Left lobe of liver (tissue), 2 donors: ENCODE data around the gene MARCKSL1. TPM values are rescaled to one million over a fixed set of nuclear protein-coding genes. Genes with fewer than 3 reads are reported as not detected.
A peak's percentile ranks its signal among the peaks of the same experiment; 100 is the strongest.
"Not testable (repeated sequence)": the region's sequence is repeated elsewhere in the genome, so short reads cannot be mapped to it uniquely, and the experiment has no call there.

Experiments used
- ATAC-seq: fragments of 200-7000 bp; cut with Tn5 transposase; one replicate; pipeline ENCODE4 v1.9.1; 2020; ENCODE audit warnings: mild to moderate bottlenecking, moderate library complexity
- DNase-seq: peaks from one replicate; pipeline ENCODE4 v3.0.0-alpha.2; 2020; ENCODE audit warnings: low spot score
- total RNA-seq: library from RNA; stranded (reverse); gene quantifications from one replicate; pipeline ENCODE4 v1.2.1, GENCODE V29; 2021
- donor health status: DM: no; HTN: no; CAD: no; lungs with moderate emphysema.
- donor health status: DM: no; HTN: yes; CAD: no.

MARCKSL1 gene, protein sequence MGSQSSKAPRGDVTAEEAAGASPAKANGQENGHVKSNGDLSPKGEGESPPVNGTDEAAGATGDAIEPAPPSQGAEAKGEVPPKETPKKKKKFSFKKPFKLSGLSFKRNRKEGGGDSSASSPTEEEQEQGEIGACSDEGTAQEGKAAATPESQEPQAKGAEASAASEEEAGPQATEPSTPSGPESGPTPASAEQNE
- 13.6 TPM for total RNA-seq

DNA sequence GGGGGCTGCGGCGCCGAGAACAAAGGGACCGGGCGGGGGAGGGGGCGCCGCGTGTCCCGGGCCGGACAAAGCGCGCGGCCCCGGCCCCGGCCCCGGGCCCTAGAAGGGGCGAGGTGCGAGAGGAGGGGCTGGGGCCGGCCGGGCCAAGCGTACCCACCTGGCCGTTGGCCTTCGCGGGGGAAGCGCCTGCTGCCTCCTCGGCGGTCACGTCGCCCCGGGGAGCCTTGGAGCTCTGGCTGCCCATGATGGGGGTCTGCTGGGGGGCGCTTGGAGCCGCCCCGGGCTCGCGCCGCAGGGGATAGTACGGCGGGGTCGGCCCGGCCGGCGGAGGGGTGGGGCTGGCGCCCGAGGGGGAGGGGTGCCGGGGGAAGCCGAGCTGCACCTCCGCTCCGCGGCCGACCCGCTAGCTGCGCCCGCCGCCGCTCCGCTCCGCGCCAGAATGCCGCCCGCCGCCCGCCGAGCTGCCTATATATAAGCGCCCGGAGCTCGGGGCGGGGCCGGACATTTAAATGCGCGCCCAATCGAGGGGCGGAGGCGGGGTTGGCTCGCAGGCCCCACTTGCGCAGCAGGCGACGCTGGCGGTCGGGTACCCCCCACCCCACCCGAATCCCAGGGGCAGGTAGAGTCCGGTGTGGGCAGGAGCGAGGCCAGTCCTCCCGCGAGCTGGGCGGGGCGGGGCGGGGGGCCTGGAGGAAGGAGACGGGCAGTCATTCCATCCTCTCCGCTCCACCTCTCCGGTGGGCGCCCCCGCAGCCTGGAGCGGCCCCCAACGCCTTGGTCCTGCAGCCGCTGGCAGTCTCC lies at the start of gene MARCKSL1:
Gene MARCKSL1 (minus strand): TSS at position 444 of the 801 bp plus-strand sequence. CDS start 200 bp downstream, at position 244.
- ATAC-seq (peak; percentile 76), DNase-seq (peak; percentile 79)

DNA sequence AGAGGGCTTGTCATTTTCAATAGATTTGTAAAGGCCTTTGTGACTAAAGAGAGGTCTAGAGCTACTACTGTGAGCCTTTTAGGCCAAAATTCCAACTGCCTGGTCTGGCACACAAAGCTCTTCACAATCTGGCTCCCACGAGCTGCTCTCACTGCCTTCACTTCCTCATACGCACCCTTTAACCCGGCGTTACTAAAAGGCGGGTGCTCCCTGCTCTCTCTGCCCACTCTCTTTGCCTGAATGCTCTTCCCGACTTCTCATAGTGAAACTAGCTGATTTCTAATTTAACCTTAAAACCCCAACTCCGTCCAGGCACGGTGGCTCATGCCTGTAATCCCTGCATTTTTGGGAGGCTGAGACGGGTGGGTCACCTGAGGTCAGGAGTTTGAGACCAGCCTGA lies 44.0 kb upstream of the MARCKSL1 start:
- no peak for DNase-seq
- no peak for ATAC-seq

DNA sequence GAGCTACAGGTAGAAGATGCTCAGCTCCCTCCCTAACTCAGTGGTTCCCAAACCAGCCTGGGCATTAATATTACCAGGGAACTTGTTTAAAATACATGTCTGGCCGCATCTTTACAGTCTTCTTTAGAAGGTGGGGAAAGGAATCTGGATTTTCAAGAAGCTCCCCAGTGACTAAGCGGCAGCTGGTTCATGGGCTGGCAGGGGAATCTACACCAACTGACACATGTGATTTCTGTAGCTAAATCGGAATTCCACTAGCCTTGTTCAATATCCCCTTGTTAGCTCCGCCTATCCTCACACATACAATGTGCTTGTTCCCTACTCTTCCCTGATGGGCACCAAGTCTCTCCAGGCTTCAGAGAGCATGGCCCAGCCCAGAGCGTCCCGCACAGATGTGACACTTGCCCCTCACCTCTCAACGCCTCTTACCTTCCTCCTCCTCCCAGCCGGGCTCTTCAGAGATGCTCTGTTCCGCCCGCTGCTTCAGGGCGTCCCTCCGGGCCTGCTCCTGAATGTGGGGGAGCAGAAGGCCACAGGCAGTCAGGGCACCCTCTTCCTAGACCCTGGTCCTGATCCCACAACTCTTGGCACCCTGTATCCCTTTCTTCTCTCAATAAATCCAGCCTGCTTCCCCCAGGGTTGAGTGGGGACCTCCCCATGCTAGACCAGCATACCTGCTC lies 41.6 kb upstream of the MARCKSL1 start:
- ATAC-seq (no peak), DNase-seq (no peak)

DNA sequence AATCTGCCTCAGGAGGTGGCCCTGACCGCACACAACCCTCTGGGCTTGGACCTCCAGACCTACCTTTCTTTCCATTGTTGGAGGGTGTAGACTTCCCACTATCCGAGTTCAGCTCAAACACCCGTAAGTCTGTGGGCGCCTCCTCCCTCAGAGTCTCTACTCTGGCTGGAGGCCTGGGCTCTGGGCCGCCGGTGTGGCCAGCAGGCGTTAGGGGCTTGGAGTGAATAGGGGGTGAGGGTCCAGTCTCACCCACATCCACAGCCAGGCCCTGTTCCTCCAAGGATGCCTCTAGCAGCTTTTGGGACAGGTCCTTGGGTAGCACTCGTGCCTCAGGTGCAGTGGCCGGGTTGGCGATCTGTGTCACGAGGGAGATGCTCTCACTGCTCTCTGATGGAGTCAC lies 40.2 kb upstream of the MARCKSL1 start:
- no peak for ATAC-seq
- DNase-seq = no peak

DNA sequence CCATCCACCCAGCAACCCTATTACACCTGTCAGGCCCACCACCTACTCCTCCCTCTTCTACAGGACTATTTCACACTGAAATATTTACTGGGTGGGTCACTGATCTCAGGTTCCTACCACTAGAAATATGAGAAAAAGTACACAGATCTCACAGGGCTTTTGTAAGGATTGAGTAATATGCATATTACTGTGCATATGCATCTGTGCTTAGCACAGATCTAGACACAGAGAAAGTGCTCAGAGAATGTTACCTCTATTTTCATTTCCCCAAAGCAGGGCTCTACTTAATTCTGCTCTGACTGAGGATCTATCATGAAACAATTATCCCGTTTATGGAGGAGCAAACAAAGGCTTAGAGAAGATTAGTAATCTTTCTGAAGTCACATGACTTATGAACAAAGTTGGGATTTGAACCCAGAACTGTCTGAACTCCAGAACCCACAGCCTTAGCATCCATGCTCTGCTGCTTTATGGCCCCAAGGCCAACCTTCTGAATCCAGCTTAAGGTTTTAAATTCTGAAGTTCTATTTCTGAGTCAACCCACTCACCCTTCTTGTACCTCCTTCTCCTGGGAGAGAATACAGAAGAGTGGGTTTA lies 38.1 kb upstream of the MARCKSL1 start:
- DNase-seq (no peak), ATAC-seq (no peak)

DNA sequence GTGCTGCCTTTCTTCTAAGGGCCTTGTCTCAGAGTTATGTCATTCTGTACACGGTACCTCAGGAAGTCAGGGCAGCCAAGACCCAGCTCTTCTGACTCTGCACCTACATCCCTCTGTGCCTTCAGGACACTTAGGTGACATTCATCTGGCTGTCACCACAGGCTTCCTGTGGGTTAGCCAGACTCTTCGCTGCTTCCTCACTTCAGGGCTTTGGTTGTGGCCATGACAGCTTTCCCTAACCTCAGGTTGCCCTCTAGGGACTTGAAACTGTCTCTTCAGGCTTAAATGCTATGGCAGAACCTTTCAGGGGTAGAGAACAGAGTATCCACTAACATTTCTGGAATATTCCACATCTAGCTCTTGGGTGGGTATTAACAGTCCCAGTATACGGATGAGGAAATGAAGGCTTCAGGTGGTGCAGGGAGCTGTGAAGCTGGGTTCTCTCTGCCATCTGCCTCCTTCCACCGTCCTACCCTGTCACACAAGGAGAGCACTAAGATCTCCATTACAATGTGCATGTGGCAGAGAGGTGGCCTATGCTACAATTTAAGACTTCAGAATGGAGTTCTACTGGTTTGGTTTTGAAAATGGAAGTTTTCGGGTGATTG lies 36.2 kb upstream of the MARCKSL1 start:
- ATAC-seq (peak; percentile 42), DNase-seq (no peak)

DNA sequence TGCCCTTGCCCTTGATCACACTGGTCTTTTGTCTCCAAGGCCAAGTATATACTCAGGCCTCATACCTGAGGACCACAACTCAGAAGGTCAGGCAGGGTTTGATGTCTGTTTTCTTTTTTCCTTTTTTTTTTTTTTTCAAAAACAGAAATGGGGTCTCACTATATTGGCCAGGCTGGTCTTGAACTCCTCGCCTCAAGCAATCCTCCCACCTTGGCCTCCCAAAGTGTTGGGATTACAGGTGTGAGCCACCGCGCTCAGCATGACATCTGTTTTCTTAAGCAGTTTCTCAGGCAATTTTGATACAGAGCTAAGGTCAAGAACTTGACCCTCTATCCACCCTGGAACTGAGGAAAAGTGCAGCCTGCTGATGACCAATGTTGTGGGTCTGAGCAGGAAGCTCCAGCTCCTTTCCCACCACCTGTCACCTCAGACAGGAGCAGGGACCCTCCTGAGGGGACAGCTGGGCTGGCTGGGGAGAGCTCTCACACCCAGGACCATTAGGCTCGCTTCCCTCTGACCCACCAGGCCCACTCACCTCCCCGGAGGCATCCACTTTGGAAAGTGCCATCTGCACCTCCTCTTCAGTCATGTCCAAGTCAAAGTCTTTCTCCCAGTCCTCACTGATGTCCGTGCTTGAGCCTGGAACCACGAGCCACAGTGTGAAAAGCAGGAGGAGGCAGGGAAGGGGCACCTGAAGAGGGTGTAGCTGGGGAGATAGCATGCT lies 32.0 kb upstream of the MARCKSL1 start:
- ATAC-seq = no peak
- no peak for DNase-seq

DNA sequence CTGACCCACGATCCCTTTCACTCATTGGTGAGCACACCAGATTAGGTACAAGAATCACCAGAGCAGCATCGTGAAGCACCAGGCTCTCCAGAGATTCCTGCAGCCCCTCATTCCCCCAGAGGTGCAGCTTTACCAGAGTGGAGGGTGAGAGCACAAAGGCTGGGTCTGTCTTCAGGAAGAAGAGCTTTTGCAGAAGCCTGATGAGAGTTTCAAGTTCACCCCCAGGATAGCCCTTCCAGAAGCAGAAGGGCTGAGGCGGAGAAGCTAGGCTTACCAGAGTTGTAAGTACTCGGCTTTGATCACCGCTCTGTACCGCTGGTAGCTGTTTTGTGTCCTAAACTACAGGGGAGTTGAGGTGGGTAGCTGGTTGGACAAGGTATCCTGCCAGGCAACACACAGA lies 29.4 kb upstream of the MARCKSL1 start:
- DNase-seq (no peak), ATAC-seq (no peak)

DNA sequence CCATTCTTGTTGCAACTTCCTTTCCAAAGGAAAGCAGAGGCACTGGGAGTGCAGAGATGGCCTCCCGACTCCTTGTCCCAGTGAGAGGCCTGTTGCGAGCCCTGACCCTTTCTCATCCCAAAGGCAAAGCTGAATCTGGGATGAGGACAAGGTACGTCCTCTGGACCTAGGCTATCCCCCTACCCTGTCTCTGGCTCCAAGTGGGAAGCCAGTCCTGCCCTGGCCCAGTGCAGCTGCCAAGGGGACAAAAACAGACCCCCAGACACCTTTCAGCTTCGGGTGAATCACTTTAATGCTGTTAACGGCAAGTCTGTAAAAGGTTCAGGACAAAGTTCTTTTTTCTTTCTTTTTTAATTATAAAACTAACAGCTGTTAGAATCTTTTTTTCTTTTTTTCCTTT lies 28.8 kb upstream of the MARCKSL1 start:
- DNase-seq (no peak), ATAC-seq (no peak)

DNA sequence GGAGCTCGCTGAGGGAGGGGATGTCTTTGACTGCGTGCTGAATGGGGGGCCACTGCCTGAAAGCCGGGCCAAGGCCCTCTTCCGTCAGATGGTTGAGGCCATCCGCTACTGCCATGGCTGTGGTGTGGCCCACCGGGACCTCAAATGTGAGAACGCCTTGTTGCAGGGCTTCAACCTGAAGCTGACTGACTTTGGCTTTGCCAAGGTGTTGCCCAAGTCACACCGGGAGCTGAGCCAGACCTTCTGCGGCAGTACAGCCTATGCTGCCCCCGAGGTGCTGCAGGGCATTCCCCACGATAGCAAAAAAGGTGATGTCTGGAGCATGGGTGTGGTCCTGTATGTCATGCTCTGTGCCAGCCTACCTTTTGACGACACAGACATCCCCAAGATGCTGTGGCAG lies 27.7 kb upstream of the MARCKSL1 start:
- ATAC-seq = peak; percentile 77
- peak; percentile 82 for DNase-seq

DNA sequence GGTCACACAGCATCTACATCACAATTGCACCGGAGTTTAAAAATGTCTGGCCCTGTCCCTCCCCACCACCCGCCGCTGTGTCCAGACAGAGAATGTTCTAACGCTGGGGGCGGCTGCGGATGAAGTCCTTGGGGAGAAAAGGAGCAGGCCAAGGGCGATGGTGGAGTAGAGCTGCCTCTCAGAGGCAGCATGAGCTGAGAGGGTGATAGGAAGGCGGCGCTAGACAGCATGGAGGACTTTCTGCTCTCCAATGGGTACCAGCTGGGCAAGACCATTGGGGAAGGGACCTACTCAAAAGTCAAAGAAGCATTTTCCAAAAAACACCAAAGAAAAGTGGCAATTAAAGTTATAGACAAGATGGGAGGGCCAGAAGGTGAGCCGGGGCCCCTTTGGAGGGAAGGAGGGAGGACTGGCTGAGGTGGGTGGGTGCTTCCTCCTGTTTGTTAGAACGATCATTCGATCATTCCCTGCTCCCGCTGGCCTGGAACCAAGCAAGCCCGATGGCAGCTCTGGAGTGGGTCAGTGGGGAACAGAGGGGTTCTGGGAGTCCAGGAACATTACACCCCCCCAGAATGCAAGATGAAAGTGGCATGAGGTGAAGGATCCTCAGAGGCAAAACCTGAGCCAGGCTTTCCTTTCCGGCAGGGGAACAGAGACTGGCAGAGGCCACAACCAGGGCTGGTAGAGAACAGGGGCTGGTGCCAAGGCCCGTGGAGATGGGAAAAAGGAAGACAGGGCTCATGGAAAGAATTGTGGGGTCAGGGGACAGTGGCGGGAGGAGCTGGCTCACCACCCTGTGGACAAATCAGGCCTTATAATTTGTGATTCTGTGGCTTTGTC lies 26.7 kb upstream of the MARCKSL1 start, which contains the start of the genes FAM229A and TSSK3:
Gene FAM229A (minus strand): TSS at position 12 of the 840 bp plus-strand sequence. CDS start 394 bp downstream, outside the sequence.
Gene TSSK3 (plus strand): TSS at position 66 of the 840 bp plus-strand sequence. CDS start 163 bp downstream, at position 229.
- ATAC-seq = no peak

DNA sequence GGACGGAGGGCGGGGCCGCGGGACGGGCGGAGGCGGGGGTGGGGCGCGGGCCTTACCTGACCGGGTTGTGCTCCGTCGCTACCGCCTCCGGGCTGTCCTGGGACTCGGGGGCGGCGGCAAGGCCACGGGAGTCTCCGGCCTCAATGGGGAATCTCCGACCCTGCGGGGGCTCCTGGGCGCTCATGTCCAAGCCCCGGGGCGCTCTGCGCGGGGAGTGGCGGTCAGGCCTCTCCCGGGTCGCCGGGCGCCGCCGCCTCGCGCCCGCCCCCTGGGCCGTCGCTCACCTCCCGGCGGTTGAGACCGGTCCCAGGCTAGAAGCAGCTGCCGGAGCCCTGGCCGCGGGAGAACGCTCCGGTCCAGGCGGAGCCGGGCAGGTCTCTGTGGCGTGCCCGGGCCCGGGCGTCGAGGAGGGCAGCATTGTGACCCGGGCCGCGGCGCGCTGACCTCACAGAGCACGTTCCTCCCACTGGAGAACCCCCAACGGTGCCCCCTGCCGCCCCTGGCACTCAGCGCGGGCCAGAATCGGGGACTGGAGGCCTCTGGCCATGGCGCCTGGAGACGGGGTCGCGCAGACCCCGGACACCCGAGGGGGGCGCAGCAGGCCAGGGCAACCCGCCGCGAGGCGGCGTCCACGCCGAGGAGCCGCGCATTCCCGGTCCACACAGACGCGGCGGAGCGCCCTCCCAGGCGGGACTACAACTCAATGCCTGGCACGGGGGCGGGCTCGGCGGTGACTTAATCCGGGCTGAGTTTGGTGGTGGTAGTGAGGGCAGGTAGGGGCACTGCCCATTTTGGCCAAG lies 25.8 kb upstream of the MARCKSL1 start:
- ATAC-seq (peak; percentile 67), DNase-seq (peak; percentile 69)

More for the DNA sequence above, 26.7 kb upstream of the MARCKSL1 start, which contains the start of the genes FAM229A and TSSK3:
- no peak for DNase-seq

DNA sequence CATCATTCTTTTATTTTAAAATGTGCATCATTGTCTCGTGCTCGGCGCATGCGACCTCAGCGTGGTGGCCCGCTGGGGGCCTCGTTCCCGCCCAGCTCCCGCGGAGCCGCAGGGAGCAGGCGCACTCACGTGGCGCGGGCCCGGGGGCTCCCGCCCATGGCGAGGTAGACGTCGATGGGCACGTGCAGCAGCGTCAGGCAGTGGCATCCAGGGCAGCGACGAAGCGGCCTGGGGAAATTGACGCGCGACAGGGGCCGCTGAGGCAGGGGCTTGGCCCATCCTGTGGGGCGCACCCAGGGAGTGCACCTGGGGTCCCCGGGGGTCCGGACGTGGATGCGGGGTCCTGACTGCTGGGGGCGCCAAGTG lies 25.3 kb upstream of the MARCKSL1 start:
- ATAC-seq = no peak
- no peak for DNase-seq

DNA sequence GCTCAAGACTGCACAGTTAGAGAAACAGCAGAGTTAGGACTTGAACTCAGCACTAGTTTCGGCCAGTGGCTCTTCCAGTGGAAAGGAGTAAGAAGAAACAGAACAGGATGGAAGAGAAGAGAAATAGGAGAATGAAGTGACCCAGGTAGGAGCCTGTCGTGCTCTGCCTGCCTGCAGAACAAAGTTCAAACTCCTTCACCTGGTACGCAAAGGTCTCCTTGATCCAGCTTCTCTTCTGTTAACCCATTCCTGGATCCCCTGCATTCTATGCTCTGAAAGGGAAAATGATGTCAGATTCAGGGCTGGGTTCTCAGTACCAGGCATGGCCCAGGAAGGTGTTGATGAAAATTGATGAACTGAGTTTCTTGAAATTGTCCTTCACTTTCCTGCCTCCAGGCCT lies 22.4 kb upstream of the MARCKSL1 start:
- ATAC-seq (peak; percentile 21), DNase-seq (no peak)

DNA sequence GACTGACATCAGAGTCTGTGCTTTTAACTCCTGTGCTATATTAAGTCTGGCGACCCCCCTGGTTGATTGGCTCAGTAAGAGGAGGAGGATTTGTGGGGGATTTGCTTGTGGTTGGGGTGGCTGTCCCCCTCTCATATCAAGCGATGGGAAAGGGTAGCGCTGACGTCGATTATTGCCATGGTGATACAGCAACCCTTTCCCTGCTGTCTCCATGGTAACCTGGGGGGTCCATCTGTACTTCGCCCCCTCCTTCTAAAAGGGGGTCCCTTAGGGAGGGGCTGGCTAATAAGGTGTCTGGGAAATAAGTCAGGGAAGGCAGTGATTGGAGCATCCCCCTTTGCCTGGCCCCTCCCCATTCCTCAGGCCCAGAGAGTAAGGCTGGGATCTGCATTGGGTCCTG lies 21.6 kb upstream of the MARCKSL1 start:
- DNase-seq (no peak), ATAC-seq (no peak)

DNA sequence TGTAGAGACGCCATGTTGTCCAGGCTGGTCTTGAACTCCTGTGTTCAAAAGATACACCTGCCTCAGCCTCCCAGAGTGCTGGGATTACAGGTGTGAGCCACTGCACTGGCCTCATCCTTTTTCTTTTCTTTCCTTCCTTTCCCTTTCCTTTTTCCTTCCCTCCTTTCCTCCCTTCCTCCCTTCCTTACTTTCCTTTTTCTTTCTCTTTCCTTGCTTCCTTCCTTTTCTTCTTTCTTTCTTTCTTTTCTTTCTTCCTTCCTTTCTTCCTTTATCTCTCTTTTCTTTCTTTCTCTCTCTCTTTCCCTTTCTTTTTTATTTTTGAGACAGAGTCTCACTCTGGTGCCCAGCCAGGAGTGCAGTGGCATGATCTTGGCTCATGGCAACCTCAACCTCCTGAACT lies 20.4 kb upstream of the MARCKSL1 start:
- ATAC-seq = no peak
- no peak for DNase-seq

DNA sequence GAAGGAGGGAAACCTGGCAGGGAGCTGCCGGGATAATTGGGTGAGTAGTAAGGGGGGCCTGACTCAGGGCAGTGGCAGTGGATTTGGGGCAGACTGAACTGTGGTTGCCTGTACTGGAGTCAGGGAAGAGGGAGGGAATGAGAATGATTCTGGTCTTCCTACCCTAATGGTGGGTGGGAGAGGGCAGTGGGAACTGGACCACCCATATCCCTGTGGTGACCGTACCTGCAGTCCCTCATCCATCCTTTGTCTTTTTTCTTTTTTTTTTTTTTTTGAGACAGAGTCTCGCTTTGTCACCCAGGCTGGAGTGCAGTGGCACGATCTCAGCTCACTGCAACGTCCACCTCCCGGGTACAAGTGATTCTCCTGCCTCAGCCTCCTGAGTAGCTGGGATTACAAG lies 19.7 kb upstream of the MARCKSL1 start:
- not testable (repeated sequence) for DNase-seq, ATAC-seq

DNA sequence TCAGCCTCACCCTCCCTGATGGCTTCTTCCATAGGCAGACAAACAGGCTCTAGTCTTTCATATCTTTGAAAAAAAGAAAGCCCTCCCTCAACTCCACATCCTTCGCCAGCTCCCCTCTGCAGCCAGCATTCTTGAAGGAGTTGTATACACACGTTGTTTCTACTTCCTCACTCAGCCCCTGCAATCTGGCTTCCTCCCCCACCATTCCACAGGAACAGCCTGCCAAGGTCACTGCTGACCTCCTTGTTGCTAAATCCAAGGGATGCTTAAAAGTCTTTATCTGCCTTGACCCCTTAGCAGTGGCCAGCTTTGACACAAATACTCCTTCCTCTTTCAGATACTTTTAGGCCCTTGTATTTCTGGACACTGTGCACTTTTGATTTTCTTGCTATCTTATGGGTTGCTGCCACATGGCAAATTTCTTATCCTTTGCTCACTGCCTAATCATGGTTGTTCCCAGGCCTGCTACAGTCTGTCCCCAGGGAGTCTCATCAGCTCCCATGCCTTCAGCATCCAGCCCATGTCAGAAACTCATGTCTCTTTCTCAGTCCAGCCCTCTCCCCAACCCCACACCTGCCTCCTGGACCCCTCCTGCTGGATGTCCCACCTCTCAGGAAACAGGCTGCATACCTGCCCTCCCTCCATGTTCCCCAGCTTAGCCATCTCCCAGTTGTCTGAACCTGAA lies 18.0 kb upstream of the MARCKSL1 start:
- ATAC-seq = peak; percentile 3
- DNase-seq = no peak
